Fibroblast of the aortic adventitia (primary cell): ENCODE data around the gene TPST2. TPM values are rescaled to one million over a fixed set of nuclear protein-coding genes. Genes with fewer than 3 reads are reported as not detected.

ENCODE experiments used
- DNase-seq: peaks from one replicate; pipeline ENCODE4 v3.0.0-alpha.2; 2010; ENCODE audit warnings: low read depth
- H3K4me3 ChIP-seq: 2 replicates; pipeline ENCODE4 v1.5.1; 2011; ENCODE audit warnings: low read depth, mild to moderate bottlenecking, control low read depth, low read length, moderate library complexity
- CTCF ChIP-seq: IDR thresholded peaks from 2 replicates; pipeline ENCODE4 v1.5.1; 2011; ENCODE audit warnings: mild to moderate bottlenecking, low read length, control low read depth, inconsistent platforms; ENCODE audit not compliant: insufficient read depth
- total RNA-seq: library from RNA; depleted of rRNA; stranded (reverse); fragments of >200 nt; gene quantifications from 2 replicates; pipeline ENCODE4 v1.2.3, GENCODE V29; 2012; ENCODE audit warnings: low replicate concordance

The TPST2 gene
- total RNA-seq, 1 donor: 15.5 TPM

- DNase-seq: no peak
- TF ChIP-seq CTCF: no peak
- no peak overlapping the region for H3K4me3 ChIP-seq
Measured at GRCh38 chr22:26525946-26526564, 63.9 kb downstream of the TPST2 start.

- no peak for DNase-seq
- no peak overlapping the region for H3K4me3 ChIP-seq
- no peak for TF ChIP-seq CTCF
Measured at GRCh38 chr22:26524870-26525269, 65.1 kb downstream of the TPST2 start.

- H3K4me3 ChIP-seq: no peak overlapping the region
- DNase-seq: no peak
- no peak for TF ChIP-seq CTCF
Measured at GRCh38 chr22:26522592-26522991, 67.3 kb downstream of the TPST2 start.

GRCh38 chr22:26522012-26522411, 67.9 kb downstream of the TPST2 start:
- TF ChIP-seq CTCF: no peak
- DNase-seq: no peak

GRCh38 chr22:26517429-26517828, 72.5 kb downstream of the TPST2 start:
- no peak for DNase-seq
- no peak overlapping the region for H3K4me3 ChIP-seq
- no peak for TF ChIP-seq CTCF

More at GRCh38 chr22:26522012-26522411, 67.9 kb downstream of the TPST2 start:
- H3K4me3 ChIP-seq: no peak overlapping the region

- no peak for DNase-seq
- no peak for TF ChIP-seq CTCF
- H3K4me3 ChIP-seq: no peak overlapping the region
Measured at GRCh38 chr22:26516503-26516902, 73.4 kb downstream of the TPST2 start.

GRCh38 chr22:26515931-26516330, 74.0 kb downstream of the TPST2 start:
- DNase-seq: no peak
- no peak overlapping the region for H3K4me3 ChIP-seq
- TF ChIP-seq CTCF: no peak
